ENCODE measurements around the gene TRPC4.
"Not testable (repeated sequence)": the region's sequence is repeated elsewhere in the genome, so short reads cannot be mapped to it uniquely, and the experiment has no call there.

Gene TRPC4

GRCh38 chr13:37811441-37811840 is 58.1 kb downstream of the TRPC4 start:
- no peak for DNase-seq

DNA sequence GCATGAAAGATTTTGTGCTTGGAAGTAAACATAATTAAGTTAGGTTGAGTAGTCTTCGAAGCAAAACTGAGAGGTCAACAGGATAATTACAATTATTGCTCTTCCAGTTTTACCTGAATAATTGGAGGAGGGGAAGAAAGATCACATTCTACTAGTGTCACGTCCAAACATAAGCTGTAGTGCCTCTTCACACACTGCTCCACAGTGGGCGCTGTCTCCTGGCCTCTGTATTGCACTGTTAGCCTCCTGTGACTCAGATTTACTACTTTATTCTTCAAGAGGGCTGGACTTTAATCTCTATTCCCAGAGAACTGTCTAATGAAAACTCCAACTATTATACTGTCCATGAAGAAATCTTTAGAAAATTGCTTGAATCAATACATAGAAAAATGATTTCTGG is 62.9 kb downstream of the TRPC4 start:
- DNase-seq: no peak

DNA sequence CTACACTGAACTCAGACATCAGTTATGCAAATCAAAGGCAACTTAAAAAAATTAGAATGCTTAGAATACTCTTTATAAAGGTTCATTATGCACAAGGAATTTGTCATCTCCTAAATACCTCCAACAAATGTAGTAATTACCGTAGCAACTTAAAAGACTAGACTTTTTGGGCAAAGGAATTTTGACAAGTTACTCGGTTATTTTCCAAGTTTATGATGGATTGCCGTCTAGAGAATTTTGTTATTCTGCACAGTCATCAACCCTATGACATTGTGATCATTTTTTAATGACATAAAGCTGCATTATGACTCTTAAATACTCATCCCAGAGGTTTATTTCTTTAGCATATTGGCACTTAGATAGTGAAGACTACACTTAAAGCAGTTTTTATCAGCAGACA is 71.9 kb downstream of the TRPC4 start:
- no peak for DNase-seq

DNA sequence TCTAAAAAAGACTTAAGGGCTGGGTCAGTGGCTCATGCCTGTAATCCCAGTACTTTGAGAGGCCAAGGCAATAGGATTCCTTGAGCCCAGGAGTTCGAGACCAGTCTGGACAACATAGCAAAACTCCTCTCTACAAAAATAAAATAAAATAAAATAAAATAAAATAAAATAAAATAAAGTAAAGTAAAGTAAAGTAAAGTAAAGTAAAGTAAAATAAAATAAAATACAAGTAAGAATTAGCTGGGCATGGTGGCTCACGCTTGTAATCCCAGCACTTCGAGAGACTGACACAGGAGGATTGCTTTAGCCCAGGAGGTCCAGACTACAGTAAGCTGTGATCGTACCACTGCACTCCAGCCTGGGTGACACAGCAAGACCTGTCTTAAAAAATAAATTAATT is 72.8 kb downstream of the TRPC4 start:
- not testable (repeated sequence) for DNase-seq

- DNase-seq: no peak
These were observed 74.2 kb downstream of the TRPC4 start for GRCh38 chr13:37795326-37795725.

- DNase-seq: peak; percentile 5
These were observed 77.9 kb downstream of the TRPC4 start for GRCh38 chr13:37791699-37792098.

GRCh38 chr13:37788346-37788745 is 81.2 kb downstream of the TRPC4 start:
- no peak for DNase-seq

DNA sequence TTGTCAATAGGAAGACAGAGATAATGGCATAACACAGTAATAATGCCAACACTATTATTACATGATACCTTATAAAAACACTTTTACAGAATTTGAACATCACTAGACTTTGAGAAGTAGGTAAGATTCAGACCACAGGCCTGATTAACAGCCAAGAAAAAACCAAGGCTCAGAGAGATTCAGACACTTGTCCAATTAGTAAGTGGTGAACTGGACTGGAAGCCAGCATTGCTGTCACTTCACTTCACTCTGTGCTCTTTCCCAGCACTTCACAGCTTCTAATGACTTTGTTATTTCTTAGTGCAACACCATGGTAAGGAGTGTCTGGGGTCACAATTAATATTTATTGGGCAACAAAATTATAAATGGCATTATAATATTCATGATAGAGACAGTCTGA is 91.9 kb downstream of the TRPC4 start:
- DNase-seq: no peak

- DNase-seq: peak; percentile 29
These were observed 93.7 kb downstream of the TRPC4 start for GRCh38 chr13:37775871-37776270.

DNA sequence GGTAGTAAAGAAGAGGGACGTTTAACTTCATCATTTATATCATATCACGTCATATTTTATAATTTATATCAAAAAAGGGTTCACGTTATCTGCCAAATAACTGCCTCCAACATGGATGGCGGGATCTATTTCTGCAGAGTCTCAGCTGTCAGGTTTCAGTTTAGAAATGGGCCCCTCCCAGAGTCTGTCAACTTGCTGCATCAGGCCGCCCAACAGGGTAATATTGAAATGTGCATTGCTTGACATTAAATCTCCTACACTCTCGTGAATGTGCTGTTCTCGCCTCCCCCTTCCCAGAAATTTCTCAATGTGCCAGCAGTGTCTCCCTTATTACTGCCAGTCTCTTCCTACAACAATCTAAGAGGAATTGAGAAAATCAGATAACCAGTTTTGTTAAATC is 96.9 kb downstream of the TRPC4 start:
- DNase-seq: no peak

DNA sequence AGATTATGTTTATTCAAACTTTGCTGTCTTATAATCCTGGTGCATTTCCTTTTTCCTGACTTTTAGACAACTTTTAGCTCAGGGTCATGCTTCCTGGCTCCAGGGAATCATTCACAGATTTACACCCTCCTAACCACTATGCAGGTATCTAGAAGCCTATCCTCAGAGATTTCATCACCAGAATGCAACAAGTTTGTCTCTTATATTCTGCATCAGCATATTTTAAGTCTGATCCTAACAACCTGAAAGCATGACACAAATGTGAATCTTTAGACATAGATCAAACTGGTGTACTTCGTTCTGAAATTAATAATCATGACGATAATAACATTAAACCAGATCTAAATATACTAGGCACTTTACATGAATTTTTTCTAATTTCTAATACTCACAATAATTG is 100.0 kb downstream of the TRPC4 start:
- DNase-seq: no peak

DNA sequence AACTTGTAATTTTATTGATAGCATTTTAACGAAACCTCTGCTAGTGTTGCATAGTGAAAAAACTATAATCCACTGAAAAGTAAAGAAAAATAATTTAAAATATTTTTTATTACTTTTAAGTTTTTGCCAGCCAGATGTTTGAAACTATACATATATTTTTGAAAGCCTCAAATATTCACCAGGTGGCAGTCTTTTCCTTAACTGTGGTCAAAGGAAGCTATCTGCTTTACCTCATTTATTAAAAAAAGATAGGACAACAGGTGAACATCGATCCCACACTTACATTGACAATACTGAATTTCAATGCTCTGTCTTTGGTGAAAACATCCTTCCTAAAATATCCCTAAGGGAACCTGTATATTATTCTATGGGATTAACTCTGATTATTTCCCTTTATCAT is 100.5 kb downstream of the TRPC4 start:
- no peak for DNase-seq

GRCh38 chr13:37766502-37766901 is 103.1 kb downstream of the TRPC4 start:
- no peak for DNase-seq

- DNase-seq: no peak
These were observed 114.2 kb downstream of the TRPC4 start for GRCh38 chr13:37755349-37755748.

DNA sequence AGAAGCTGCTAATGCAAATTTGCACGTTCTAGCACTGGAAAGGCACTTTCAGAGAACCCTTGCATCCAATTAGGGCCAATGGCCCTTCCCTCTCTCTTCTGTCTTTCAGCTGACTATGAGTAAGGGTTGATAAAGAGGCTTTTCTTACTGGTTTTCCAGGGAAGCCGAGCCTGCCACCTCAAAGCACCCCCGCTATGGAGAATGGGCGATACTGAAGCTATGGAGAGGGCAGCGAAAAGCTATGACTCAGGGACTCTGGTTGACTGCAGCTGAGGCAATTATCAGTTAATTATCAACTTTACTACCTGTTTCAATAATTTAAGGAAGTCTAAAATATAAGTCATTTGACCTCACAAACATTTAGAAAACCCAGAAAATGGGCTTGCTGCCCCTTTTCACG is 115.8 kb downstream of the TRPC4 start:
- no peak for DNase-seq

GRCh38 chr13:37752146-37752545 is 117.4 kb downstream of the TRPC4 start:
- no peak for DNase-seq

- no peak for DNase-seq
These were observed 118.5 kb downstream of the TRPC4 start for GRCh38 chr13:37751025-37751424.

GRCh38 chr13:37748913-37749312 is 120.7 kb downstream of the TRPC4 start:
- DNase-seq: no peak

DNA sequence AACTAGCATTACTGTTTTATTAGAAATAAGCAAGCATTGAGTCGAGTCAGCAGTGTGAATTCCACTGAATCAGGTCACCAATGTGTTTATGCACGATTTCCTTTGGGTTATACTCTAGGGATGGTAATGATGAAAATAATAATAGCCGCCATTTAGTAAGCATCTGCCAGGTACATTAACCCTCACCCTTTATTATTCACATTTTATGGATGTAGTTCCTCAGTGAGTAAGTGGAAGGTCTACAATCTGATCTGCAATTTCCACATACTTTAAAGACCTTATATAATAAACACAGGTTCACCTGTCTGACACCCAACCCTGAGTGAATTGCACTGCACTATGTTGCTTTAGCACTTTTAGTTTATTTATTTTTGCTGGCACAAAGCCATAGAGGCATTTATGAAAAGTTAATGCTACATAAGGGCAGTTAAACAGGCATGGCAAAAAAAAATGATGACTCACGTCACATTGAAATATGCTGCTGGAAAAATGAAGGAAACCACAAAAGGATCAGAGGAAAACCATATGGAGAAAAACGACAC is 122.4 kb downstream of the TRPC4 start:
- peak; percentile 44 for DNase-seq

DNA sequence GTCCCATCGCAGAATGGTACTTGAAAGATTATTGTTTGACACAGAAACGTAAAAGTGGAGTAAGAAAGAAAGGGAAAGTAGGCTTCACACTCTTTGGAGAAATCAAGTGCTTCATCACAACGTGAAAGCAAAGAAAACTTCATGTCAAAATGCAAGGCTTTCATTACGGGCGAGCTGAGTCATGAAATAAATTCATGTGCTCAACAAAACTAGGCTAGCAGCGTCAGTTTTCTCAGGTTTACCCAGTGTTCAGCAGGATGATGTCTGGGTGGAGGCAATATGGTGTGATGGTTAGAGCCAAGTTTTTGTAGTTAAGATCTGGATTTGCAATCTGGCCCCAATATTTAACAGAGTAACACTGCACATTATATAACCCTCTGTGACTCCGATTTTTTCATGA is 128.0 kb downstream of the TRPC4 start:
- no peak for DNase-seq

GRCh38 chr13:37736045-37736444 is 133.5 kb downstream of the TRPC4 start:
- DNase-seq: no peak

DNA sequence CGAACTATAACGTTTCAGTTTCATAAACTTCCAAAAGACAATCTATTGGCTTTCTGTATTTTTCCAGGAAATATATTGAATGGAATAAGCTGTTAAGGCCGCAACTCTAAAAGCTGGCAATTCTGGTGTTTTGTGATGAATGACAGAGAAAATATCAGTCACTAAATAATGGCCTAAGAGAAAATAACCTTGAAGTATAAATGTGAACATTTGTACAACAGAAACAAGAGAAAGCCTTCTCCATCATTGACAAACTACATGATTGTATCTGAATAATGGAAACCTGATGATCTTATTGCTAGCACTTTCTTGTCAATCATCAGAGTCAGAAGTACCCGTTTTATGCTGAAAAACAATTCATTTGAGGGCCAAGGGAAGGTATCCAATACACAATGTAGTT is 134.3 kb downstream of the TRPC4 start:
- no peak for DNase-seq

DNA sequence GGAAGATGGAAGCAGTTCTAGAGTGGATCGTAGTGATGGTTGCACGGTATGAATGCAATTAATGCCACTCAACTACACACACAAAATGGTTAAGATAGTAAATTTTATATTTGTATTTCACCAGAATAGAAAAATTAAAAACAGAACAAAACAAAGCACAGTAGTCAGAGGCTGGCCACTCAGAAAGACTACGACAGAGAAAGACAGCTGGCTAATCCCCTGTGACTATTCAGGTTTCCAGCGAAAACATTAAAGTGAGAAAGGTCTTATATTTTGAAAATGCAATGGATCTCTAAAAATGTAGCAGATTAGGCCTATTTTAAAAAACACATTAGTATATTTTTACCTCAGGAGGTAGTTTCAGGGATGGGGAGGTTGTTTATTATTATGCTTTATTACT is 139.7 kb downstream of the TRPC4 start:
- no peak for DNase-seq

DNA sequence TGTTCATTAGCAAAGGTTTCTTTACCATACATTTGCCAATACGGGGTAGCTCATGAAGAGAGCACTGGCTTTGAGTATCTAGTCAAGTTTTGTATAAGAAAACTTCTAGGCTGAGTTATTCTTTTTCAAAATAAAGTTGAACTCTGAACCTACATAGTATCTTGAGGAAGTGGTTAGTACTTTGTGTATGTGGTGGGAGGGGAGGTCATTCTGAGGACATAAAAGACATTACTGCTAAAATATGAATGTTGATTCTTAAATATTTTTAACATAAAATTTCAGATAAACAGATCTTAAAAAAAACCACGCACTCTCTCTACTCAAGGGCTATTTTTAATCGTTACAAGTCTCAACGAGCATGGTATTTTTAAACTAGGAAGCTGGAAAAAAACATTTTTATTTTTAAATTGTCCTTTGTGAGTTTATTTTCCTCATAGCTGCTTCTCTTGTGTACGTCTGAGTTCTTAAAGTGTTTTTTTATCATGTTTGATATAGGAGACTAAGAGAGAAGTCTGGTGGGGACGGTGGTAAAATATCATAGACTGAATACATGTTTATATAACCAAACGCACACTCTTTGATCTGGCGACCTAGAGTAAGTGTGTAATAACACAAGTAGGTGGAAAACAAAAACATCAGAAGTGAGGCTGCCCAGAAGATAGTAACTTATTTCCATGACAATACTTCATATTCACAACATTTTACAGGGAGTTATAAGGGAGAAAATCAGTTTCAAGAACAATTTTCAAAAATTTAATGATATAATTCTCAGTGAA is 153.0 kb downstream of the TRPC4 start:
- no peak for DNase-seq

- DNase-seq: peak; percentile 85
These were observed 154.0 kb downstream of the TRPC4 start for GRCh38 chr13:37715606-37716015.
